CD1c-positive myeloid dendritic cell (primary cell): ENCODE data around the gene ZDHHC16.
A peak's percentile ranks its signal among the peaks of the same experiment; 100 is the strongest.
"Not testable (repeated sequence)": the region's sequence is repeated elsewhere in the genome, so short reads cannot be mapped to it uniquely, and the experiment has no call there.

Source experiments
- DNase-seq: peaks from one replicate; pipeline ENCODE4 v3.0.0-alpha.2; 2016; ENCODE audit errors: extremely low spot score

ZDHHC16 gene

DNA sequence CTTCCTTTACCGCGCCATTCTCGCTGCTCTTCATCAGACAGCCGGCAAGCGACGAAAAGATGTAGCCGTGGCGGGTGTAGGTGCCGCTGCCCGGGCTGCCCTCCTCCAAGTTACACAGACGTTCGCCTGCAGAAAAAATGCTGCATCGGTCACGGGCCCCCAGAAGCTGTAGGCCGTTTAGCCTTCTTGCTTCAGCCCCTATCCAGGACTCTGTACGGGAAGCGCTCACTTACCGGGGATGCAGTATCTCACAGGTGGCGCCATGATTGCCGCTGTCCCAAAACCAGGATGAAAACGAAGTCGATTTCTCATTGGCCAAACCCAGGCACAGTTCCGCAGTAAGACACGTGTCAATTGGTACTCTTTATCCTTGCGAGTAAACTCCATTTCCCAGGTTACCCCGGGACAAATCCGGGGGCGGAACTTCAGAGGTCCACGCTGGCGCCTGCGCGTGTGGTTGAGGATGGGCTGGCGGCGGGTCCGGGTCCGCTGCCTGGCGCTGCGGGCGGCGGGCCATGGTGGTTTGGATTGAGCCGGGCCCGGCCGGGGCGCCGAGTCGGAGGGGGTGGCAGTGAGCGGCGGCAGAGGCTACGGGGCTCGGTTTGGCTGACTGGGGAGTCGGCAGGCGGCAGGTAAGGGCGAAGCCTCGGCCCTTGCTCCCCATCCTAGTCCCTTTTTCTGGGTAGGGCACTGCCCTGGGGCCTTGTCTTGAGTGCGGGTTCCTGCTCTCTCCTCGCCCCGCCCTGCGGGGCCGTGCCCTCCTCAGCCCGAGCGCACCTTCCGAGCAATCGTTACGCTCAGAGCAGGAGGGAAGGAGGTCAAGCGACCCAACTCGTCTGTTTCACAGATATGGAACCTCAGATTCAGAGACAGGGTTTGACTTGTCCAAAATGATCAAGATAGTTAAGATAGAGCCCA lies at the start of gene ZDHHC16, which contains the start of gene EXOSC1:
Gene ZDHHC16, plus strand, starts transcription at position 454 of the 918 bp plus-strand sequence. CDS start 5,501 bp downstream, outside the sequence.
Gene EXOSC1, minus strand, starts transcription at position 285 of the 918 bp plus-strand sequence. Its CDS starts 21 bp downstream, at position 264.
- peak; percentile 97 for DNase-seq

DNA sequence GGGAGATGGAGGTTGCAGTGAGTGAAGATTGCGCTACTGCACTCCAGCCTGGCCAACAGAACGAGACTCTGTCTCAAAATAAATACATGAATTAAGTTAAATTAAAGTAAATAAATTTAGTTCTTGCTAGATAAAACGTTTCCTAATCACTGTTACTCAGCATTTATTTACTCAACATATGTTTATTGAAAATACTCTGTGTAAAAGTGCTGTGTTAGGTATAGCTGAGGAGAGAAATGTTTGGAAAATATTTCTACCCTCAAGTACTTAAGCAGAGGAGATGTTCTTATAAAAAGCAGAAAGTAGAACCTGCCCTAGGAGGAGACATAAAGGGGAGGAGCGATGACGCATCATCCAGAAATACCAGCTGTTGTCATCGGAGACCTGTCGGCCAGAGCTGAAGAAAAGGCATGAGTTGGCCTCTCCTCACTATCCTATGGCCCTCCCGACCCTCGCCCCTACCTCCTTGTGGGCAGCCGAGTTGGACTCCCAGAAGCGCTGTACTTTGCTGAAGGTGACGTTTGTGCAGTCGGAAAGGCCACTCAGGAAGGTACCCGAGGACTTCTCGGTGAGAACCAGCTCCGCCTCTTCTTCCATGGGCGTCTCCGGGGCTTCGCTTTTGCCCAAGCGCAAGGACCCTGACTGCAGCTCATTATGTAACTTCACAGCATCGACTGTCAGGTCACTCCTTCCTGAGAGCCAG lies 46.0 kb upstream of the ZDHHC16 start:
- peak; percentile 60 for DNase-seq

DNA sequence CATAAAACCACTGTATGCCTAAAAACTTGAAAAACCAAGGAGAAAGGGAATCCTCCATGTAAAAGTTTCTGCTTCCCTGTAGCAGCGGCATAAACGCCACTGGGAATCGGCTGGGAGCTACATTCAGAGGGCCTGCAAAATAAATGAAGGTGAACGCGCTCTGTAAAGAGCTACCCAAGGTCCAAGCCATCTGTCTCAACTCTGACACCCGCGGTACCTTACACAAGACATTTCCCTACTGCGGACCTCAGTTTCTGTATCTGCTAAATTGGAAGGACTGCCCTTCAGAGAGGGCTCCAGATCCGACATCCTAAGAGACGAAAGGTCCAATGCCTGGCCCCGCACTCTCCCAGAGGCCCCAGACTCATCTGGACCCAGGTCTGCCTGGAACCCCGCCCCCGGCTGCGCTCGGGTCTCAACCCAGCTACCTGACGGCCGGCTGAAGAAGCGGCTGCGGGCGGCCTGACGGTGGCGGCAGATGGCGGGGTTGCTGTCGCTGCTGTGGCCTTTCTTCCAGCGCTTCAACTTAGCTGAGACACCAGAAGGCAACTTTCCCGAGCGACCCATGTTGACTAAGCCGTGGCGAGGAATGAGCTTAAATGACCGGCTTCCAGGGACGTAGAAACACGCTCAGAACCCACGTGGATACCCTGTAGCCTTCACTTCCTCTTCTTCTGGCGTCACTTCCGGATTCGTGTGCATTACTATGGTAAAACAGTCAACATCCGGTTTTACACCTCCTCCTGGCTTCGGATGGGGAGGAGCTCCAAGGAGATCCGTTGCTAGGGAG lies 45.1 kb upstream of the ZDHHC16 start, which contains the start of gene RRP12:
Gene RRP12, minus strand, starts transcription at position 676 of the 790 bp plus-strand sequence. Its CDS starts 109 bp downstream, at position 567.
- DNase-seq, result peak; percentile 100

DNA sequence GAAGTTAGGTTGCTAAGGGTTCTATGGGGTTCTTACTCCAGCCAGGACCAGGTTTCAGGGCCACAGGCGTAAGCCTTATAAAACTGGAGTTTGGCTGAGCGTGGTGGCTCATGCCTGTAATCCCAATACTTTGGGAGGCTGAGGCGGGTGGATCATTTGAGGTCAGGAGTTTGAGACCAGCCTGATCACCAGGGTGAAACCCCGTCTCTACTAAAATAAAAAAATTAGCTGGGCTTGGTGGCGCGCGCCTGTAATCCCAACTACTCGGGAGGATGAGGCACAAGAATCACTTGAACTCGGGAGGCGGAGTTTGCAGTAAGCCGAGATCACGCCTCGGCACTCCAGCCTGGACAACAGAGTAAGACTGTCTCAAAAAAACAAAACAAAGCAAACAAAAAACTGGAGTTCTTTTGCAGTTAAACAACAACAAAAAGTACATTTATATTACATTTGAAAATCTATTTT lies 44.5 kb upstream of the ZDHHC16 start:
- no peak for DNase-seq

DNA sequence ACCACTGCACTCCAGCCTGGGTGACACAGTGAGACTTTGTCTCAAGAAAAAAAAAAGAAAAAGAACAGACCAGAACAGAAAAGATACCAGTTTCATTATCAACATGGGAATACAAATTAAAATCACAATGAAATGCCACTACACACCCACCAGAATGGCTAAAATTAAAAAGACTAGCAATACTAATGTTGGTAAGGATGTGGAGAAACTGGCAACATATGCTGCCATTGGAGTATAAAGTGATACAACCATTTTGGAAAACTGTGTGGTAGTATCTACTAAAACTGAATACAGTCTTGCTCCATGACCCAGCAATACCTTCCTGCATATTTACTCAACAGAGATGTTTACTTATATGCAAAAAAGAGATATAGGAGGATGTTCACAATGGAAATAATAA lies 41.9 kb upstream of the ZDHHC16 start:
- no peak for DNase-seq

DNA sequence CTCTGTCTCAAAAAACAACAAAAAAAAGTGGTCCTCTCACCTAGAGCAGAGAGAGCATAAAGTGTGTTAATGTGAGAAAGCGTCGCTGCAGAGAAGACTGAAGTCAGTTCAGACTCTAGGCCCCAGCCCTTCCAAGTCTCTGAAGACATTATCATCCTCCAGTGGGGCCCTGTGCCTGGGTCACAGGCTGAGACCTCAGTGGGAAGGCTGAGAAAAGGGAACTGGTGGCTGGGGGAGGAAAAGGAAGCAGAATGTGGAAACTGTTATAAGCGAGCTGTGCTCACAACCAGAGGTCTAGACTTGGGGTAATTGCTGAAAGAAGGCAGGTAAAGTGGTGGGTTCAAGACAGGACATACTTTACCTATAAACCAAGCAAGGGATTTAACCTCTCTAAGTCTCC lies 39.9 kb upstream of the ZDHHC16 start:
- DNase-seq, result peak; percentile 86

DNA sequence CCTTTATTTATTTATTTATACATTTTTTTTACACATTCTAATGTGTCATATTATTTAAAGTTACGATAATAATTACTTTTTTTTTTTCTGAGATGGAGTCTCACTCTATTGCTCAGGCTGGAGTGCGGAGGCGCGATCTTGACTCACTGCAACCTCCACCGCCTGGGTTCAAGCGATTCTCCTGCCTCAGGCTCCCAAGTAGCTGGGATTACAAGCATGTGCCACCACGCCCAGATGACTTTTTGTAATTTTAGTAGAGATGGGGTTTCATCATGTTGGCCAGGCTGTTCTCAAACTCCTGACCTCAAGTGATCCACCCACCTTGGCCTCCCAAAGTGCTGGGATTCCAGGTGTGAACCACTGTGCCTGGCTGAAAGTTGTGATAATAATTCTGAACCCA lies 39.5 kb upstream of the ZDHHC16 start:
- not testable (repeated sequence) for DNase-seq

DNA sequence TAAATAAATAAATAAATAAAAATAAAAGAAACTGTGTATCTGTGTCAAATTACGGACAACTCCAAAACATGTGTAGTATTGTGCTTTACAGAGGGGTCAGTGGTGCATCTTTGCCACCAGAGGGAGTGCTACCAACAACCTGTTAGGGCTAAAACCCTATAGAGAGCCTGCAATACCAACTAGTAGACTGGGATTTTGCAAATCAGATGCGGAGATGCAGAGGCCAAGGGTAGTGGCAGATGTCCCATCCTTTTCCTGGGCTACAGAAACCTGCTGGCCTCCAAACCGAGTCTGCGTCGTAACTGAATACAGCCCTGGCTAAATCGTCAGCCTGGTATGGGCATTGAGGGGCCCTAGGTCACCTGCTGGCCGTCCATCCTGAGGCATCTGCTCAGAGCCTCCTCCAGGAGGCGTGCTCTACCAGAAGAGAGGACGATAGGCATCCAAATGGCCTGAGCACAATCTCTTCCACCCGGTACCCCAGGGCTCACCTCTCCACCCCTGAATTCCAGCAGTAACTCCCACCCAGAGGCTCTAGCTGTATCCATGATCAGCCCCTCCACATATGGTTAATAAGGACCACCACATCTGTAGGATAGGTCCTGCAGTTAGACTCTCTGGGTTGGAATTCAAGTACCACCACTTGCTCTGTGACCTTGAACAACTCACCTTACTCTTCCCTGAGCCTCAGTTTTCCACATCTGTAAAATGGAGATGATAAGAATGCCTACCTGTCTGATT lies 38.6 kb upstream of the ZDHHC16 start:
- DNase-seq, result peak; percentile 84

DNA sequence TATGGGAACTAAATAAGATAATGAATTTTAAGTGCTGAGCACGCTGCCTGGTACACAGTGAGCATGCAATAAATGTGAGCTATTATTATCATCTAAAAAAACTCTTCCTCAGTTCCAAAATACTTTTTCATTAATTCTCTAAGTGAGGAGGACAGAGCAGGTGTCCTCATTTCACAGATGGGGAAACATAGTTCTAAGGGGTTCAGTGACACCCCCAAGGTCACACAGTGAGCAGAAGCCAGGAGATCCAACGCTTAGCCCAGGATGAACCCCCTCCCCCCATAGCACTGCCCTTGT lies 38.1 kb upstream of the ZDHHC16 start:
- no peak for DNase-seq

DNA sequence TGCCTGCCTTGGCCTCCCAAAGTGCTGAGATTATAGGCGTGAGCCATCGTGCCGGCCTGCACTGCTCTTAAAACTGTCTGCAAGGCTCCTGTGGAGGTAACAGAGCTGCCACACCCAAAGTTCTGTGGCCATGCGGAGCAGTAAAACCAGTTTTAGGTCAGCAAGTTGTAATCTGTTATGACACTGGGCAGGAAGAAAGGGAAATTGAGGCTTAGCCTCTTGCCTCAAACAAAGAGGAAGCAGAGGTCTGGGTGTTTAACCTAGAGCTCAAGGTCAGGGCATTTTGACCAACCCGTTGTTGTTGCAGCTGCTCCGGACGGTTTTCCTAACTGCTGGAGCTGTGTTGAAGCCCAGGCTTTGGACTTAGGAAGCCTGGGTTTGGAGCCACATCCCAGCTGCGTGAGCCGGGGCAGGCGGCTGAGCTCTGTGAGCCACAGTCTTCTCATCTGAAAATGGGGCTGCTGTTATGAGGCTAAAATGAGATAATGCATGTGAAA lies 37.4 kb upstream of the ZDHHC16 start:
- DNase-seq, result peak; percentile 67

DNA sequence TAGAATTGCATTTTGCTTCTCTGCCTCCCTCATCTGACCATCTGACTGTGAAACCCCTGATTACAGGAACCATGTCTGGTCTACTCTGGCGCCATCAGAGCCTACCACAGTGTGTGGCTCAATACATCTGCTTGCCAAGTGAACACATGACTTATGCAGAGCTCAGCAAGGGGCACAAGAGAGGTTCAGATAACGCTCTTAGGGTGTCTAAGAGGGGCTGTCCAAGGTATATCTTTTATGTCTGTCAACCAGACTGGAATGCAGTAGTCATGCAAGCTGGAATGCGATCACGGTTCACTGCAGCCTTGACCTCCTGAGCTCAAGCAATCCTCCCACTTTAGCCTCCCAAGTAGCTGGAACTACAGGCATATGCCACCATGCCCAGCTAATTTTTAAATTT lies 34.6 kb upstream of the ZDHHC16 start:
- peak; percentile 38 for DNase-seq

DNA sequence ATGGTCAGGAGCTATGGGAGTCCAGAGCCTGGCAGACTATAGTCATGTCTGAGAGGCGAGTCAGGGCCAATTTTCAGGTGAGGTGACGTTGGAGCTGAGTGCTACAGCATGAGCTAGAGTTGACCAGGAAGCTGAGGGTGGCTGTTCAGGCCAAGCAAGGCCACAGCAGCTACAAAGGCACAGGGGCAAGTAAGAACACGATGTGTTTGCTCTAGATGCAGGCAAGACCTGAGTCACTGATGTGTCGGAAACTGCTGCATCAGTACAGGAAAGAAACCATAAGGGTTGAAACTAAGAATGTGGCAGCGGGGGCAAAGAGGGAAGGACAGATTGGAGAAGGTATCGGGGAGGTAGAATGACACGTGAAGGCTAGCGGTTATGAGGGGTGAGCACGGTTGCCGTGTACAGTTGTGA lies 33.1 kb upstream of the ZDHHC16 start:
- DNase-seq, result no peak

DNA sequence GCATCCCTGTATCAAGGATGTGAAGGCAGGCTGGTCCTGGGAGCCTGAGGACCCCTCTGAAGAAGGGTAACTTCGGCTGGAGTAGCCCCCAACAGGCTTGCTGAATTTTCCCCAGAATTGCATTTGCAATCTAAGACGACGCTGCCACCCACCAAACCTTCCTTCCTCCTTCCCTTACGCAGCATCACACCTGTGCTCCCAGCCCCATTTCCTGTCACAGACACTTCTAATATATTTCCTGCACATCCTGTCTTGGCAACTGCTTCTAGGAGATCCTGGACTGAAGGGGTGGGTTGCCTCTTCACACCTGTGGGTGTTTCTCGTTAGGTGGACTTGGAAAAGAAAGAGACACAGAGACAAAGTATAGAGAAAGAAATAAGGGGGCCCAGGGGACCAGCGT lies 29.4 kb upstream of the ZDHHC16 start:
- DNase-seq, result no peak

DNA sequence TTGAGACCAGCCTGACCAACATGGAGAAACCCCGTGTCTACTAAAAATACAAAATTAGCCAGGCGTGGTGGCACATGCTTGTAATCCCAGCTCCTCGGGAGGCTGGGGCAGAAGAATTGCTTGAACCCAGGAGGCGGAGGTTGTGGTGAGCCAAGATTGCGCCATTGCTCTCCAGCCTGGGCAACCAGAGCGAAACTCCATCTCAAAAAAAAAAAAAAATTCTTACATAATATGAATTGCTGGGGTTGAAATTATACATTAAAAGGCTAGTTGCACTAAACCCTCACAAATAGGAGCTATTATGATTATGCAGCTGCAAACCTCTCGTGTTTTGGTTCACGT lies 22.2 kb upstream of the ZDHHC16 start:
- DNase-seq, result not testable (repeated sequence)

DNA sequence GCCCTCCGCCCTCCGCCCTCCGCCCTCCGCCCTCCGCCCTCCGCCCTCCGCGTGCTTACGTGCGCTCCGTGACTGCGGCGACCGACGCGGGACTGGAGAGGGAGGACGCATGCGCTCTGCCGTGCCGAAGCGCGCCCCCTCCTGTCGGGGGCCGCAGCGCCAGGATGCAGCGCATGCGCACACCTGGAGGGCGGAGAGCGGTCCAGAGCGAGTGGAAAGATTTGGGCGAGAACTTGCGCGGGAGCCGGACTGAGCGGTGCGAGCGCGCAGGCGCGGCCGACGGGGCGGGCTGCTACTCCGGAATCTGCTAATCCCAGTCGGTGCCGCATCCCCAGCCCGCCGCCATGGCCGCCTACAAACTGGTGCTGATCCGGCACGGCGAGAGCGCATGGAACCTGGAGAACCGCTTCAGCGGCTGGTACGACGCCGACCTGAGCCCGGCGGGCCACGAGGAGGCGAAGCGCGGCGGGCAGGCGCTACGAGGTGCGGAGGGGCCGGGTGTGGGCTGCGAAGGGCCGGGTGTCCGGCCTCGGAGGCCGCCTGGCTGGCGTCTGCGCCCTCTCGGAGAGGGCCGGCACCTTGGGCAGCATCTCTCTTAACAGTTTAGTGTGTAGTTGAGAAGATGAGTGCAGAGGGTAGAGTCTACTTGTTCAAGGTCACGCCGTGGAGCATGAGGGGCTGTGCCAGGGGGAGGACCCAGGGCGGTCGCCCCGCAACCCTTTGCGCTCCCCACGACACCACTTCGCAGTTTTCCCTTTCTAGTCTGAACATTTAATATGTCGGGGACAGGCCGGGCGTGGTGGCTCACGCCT lies 19.8 kb upstream of the ZDHHC16 start, which contains the start of gene PGAM1:
Gene PGAM1, plus strand, starts transcription at position 228 of the 812 bp plus-strand sequence. Its CDS starts 117 bp downstream, at position 345.
- DNase-seq, result peak; percentile 98

DNA sequence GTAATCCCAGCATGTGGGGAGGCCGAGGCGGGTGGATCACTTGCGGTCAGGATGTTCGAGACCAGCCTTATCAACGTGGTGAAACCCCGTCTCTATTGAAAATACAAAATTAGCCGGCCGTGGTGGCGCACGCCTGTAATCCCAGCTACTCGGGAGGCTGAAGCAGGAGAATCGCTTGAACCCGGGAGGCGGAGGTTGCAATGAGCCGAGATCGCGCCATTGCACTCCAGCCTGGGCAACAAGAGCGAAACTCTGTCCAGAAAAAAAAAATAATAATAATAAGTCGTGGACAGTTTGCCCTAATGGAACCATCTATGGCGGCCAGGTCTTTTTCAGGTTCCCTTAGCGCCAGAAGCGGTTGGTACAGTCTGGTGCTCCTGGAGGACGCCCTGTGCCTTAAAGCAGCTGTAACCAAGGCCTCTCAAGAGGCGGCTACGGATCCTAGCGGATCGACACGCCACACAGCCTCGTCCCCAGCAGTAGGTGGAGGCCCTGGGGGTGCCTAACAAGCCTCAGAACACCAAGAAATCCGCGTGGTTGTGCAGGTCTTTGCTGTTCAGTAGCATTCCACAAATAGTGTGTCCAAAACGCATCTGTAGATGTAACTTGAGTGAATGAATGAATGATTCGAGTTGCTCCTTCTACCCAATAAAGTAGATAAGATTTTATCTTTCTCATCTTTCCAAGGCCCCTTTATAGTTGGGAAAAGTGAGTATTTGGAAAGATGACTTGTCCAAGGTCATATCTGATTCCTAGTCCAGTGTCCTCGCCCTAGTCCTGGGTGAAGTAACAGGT lies 19.0 kb upstream of the ZDHHC16 start:
- no peak for DNase-seq

DNA sequence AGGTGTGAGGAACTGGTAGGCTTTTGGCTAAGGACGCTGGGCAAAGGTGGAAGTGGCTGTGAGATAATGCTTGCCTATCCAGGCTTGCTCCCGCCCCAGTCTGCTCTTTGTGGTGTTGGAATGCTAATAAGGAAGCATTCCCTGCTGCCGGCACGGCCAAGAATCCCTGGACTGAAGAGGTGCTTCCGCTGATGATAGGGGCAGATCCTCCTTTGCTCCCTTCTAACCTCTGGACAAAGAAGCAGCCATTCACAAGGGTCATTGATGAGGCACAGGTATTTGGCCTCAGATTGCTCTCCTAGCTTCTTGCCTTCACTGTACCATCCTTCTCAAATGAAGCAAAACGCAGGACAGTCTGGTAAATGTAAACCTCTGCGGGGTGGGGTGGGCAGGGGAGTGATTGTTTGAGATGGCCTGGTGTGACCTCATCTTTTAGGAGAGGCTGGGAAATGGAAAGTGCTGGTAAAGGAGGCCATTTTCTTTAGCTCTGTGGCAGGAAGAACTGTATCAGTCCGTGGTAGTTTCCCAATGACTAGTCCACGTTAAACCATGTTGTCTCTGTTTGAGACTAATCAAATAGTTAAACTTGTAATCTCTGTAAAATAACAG lies 18.3 kb upstream of the ZDHHC16 start:
- DNase-seq, result peak; percentile 22

DNA sequence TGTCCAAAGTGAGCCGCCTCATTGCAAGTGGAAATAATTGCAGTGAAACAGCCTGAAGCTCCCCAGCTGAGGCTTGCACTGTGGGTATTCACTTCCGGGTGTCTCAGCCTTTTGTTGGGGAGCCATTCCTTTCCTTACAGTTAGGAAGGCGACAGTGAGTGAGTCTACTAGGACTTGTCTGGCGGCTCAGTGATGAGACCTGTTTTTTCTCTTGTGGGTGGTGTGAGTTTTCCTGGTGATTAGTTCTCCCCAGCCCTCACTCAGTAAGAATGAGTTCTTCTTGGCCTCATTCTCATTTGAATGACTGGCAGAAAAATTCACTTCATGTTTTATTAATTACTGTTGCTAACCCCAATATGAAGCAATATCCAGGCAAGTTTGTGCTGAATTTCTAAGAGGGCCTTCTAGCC lies 17.4 kb upstream of the ZDHHC16 start:
- peak; percentile 22 for DNase-seq

DNA sequence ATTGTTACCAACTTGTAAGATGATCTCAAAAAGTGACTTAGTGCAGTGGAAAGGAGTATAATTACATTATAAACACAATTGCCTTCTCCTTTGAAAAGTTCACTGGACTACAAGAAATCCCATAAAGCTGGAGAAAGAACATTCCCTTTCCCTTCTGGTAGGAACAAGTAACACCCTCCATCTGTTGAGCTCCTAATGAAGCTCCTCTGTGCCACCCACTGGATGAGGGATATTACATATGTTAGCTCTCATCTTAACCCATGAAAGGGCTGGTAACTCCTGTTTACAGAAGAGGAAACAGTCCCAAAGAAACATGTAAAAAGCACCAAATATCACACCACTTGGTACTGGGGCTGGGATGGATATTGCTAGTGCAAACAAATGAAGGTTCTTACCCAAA lies 11.9 kb upstream of the ZDHHC16 start:
- DNase-seq, result no peak
